HFF-Myc (cell line): ENCODE measurements around the gene MAMLD1.

Source experiments
- DNase-seq: peaks from one replicate; pipeline ENCODE4 v3.0.0-alpha.2; 2011; ENCODE audit warnings: low read depth; ENCODE audit errors: extremely low read depth
- H3K4me3 ChIP-seq: replicated peaks from 2 replicates; pipeline ENCODE4 v1.5.1; 2011; ENCODE audit warnings: low read depth, mild to moderate bottlenecking, control low read depth, low read length
- TF ChIP-seq, protein P1 (sequence below): IDR thresholded peaks from 2 replicates; pipeline ENCODE4 v1.5.1; 2012; ENCODE audit warnings: mild to moderate bottlenecking, low read depth, low read length, control low read depth; ENCODE audit errors: missing control alignments

Gene MAMLD1

GRCh38 chrX:150473371-150473770 lies 110.3 kb downstream of the MAMLD1 start:
- DNase-seq, result no peak
- TF ChIP-seq, protein P1, sequence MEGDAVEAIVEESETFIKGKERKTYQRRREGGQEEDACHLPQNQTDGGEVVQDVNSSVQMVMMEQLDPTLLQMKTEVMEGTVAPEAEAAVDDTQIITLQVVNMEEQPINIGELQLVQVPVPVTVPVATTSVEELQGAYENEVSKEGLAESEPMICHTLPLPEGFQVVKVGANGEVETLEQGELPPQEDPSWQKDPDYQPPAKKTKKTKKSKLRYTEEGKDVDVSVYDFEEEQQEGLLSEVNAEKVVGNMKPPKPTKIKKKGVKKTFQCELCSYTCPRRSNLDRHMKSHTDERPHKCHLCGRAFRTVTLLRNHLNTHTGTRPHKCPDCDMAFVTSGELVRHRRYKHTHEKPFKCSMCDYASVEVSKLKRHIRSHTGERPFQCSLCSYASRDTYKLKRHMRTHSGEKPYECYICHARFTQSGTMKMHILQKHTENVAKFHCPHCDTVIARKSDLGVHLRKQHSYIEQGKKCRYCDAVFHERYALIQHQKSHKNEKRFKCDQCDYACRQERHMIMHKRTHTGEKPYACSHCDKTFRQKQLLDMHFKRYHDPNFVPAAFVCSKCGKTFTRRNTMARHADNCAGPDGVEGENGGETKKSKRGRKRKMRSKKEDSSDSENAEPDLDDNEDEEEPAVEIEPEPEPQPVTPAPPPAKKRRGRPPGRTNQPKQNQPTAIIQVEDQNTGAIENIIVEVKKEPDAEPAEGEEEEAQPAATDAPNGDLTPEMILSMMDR, result no peak
- no peak overlapping the region for H3K4me3 ChIP-seq

- TF ChIP-seq, protein P1, result no peak
Measured at GRCh38 chrX:150475461-150475860, 112.3 kb downstream of the MAMLD1 start.

GRCh38 chrX:150476164-150476699 lies 113.1 kb downstream of the MAMLD1 start:
- H3K4me3 ChIP-seq, result no peak overlapping the region
- TF ChIP-seq, protein P1, result no peak
- no peak for DNase-seq

More at GRCh38 chrX:150475461-150475860, 112.3 kb downstream of the MAMLD1 start:
- no peak overlapping the region for H3K4me3 ChIP-seq
- no peak for DNase-seq

DNA sequence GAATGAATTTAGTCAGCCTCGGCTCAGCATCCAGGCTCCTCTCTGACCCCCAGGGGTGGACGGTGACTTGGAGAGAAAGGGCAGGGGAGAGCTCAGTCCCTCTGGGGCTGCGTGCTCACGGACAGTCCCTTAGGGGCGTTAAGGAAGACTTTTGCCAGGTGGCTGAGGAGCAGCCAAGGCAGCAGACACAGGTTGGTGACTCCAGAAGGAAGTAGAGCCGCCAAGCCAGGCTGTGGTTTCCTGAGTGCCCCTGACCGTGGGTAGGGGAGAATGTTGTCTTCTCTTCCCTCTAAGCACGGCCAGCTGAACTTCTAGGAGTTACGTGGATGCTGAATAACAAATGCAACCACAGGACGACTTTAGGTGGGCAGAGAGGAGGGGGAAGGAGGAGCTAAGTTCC lies 114.3 kb downstream of the MAMLD1 start:
- TF ChIP-seq, protein P1, result no peak
- DNase-seq, result no peak
- H3K4me3 ChIP-seq, result no peak overlapping the region

GRCh38 chrX:150478496-150479492 lies 115.7 kb downstream of the MAMLD1 start:
- H3K4me3 ChIP-seq, result no peak overlapping the region
- TF ChIP-seq, protein P1, result no peak
- DNase-seq, result no peak

DNA sequence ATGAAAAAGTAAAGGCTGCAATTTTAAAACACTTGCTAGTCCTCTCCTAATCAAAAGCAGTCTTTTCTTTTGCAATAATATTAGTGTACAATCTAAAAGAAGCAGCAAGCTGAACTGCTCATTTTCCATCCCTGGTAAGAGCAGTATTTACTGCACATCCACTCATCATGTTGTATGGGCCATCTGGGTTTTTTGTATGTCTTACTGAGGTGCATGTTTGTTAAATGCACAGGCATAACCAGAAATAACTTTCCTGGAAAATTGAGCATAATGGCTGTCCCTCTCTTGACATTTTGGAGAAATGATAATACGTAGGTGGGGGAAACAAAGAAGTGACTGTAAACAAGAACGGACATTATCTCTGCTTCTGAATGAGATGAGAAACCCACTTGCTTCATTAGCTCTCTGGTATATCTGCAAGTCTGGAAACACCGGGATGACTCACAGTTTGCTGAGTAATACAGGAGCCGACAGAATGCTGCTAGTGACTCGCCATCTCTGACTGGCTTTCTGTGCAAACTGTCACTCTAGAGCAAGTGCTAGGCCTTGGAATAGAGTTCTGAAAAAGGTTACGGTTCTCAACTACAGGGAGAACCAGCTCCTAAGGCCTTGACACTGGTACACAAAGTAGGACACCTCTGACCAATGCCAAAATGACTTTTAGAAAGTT lies 119.6 kb downstream of the MAMLD1 start:
- no peak for DNase-seq
- TF ChIP-seq, protein P1, result no peak
- H3K4me3 ChIP-seq, result no peak overlapping the region
